Stimulated activated CD8-positive, alpha-beta memory T cell treated with anti-CD3 and anti-CD28 coated beads, Interleukin-15, amount 100 ng/mL, for 1 hour (primary cell): ENCODE results near the gene RPL18A.
"Not testable (repeated sequence)": the region's sequence is repeated elsewhere in the genome, so short reads cannot be mapped to it uniquely, and the experiment has no call there.

Experiments
- DNase-seq: peaks from one replicate; pipeline ENCODE4 v3.0.0-alpha.2; 2020; ENCODE audit warnings: low read depth

The RPL18A gene

DNA sequence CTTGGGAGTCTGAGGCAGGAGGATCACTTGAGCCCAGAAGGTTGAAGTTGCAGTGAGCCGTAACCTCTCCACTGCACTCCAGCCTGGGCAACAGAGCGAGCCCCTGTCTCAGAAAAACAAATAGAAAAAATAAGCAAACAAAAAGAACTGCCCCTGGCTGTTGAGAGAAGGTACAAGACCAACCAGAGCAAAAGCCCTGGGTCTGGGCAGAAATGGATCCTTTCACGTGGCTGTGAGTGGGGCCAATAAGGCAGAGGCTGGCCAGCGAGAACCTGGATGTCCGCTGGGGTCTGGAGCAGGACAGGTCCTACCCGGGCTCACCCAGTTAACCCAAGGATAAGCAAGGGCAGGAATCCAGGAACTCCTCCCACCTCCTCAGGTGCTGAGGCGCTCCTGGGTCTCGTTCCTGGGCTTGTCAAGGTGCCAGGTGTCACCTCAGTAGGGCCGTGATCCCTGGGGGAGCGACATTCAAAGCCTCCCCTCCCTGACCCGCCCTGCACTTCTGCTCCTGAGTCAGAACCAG is 7.3 kb downstream of the RPL18A start:
- DNase-seq, result no peak

DNA sequence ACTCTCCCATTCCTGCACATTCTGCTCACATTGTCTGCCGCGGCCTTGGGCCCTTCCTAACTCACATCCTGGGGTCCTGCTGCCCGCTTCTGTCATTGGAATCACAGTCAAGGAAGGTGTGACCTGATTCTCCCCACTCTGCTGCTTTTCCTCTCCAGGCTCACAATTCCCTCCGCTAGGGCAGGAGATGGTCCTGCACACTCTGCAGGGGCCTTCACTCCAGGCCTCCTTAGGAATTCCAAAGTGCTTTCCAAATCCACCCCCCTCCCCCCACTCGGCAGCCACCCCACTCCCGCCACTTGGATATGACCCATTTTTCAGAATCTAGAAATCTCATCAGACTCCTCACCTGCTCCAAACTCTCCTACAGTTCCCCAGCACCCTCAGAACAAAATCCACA is 9.0 kb downstream of the RPL18A start:
- no peak for DNase-seq

DNA sequence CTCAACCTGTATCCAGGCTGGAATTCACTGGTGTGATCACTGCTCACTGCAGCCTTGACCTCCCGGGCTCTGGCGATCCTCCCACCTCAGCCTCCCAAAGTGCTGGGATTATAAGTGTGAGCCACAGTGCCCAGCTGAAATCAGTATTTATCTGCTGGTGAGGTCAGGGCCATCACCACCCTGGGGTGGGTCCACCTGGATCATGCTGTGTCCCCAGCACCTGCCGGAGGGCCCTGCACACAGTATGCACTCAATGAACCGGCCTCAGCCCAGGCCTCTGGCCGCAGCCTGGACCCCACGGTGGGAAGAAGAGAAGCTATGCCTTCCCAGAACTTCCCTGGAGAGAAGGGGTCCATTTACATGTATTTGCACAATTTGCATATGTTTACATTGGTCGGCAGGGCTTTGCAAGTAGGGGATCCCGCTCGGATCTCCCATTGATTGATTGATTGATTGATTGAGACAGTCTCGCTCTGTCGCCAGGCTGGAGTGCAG is 9.5 kb downstream of the RPL18A start:
- no peak for DNase-seq

DNA sequence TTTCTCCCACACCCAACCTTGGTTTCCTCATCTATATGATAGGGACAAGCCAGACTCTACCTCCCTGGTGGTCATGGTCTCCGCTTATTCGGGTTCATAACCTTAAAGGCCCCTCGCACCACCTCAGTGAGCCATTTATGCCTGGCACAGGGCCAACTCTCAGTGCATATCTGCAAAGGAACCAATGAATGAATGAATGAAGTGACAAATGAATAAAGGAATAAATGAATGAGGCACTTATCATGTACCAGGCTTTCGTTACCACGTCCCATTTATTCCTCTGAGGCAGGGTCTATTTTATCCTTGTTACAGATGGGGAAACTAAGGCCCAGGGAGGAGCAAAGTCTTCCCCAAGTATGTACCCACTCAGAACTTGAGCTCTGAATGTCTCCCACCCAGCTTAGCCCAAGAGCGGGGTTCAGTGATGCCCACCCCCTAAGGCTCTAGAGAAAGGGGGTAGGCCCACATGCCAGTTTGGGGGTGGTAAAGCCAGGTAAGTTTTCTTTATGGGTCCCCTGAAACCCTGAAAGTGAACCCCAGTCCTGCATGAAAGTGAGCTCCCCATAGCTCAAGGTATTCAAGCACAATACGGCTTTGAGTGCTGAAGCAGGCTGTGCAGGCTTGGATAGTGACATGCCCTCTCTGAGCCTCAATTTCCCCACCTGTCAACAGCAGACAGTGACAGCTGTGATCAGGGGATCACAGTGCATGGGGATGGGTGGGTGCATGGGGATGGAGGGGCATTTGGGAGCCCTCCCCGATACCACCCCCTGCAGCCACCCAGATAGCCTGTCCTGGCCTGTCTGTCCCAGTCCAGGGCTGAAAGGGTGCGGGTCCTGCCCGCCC is 11.5 kb downstream of the RPL18A start:
- DNase-seq, result no peak

DNA sequence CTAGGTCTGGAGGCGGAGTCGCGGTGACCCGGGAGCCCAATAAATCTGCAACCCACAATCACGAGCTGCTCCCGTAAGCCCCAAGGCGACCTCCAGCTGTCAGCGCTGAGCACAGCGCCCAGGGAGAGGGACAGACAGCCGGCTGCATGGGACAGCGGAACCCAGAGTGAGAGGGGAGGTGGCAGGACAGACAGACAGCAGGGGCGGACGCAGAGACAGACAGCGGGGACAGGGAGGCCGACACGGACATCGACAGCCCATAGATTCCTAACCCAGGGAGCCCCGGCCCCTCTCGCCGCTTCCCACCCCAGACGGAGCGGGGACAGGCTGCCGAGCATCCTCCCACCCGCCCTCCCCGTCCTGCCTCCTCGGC is 12.2 kb downstream of the RPL18A start, which contains the start of gene SLC5A5:
Gene SLC5A5 (plus strand): TSS at position 68 of the 373 bp plus-strand sequence. CDS start 375 bp downstream, outside the sequence.
- no peak for DNase-seq

DNA sequence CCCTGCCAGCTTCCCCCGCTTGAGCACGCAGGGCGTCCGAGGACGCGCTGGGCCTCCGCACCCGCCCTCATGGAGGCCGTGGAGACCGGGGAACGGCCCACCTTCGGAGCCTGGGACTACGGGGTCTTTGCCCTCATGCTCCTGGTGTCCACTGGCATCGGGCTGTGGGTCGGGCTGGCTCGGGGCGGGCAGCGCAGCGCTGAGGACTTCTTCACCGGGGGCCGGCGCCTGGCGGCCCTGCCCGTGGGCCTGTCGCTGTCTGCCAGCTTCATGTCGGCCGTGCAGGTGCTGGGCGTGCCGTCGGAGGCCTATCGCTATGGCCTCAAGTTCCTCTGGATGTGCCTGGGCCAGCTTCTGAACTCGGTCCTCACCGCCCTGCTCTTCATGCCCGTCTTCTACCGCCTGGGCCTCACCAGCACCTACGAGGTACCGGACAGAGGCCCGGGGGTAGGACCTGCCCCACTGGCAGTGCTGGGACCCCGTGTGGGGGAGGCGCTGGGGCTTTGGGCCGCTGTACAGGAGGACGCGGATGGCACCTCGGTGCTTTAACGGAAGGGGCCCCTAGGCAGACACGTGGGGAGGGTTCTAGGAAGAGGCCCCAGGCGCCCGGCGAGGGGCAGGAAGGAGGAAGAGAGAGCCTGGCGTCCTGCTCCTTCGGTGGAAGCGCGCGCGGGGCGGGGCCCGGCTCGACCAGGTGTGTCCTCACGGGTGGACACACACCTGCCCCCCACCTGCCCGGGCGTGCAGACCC is 12.7 kb downstream of the RPL18A start:
- DNase-seq, result no peak

DNA sequence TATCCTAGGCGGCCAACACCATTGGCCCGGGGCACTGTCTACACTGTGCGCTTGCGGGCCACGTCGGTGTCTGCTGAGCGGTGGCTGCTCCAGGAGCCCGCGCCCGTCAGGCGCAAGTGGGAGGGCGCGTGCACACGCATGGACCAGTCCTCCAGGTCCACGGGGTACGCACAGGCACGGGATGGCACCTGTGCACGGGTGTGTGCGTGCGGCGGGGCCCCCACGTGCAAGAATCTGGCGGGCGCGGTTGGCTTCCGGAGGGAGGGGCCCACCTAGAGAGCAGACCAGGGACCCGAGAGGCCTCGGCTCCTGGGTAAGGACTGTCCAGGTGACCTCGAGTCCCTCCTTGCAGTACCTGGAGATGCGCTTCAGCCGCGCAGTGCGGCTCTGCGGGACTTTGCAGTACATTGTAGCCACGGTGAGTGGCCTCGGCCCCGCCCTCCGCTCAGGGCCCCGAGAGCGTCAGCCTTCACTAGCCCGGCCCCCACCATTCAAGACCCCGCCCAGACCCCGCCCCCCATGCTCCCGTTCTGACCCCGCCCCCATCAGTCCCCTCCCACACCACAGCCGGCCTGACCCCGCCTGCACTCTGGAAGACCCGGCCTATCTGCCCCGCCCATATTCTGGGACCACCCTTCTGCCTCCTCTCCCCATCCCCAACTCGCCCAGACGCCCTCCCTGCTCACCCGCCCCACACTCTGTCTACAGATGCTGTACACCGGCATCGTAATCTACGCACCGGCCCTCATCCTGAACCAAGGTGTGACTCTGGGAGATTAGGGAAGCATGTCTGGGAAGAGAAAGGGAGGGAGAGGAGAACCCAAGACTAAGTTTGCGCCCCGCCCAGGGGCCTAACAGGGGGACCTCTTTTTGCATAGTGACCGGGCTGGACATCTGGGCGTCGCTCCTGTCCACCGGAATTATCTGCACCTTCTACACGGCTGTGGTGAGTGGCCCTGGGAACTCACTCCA is 14.4 kb downstream of the RPL18A start:
- peak; percentile 34 for DNase-seq

DNA sequence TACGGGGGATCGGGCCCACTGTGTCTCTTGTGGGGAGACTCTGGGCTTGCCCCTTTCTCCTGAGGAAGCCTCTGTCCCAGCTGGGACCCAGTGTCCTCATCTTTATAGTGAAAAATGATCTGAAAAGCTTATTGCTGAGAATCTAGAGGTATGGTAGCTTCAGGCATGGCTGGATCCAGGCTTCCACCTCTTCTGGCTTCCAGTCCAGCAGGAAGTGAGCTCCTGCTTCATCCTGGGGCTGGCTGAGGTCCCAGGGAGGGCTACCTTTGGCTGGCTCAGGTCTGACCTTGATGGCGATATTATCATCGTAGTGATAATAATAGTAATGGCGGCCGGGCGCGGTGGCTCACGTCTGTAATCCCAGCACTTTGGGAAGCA is 15.0 kb downstream of the RPL18A start:
- no peak for DNase-seq

DNA sequence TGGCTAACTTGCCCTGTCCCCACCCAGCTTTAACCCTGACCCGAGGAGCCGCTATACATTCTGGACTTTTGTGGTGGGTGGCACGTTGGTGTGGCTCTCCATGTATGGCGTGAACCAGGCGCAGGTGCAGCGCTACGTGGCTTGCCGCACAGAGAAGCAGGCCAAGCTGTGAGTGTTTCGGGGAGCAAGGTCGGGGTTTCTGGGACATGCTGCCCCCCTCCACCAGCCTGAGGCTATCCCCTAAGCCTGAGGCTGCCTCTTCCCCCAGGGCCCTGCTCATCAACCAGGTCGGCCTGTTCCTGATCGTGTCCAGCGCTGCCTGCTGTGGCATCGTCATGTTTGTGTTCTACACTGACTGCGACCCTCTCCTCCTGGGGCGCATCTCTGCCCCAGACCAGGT is 18.0 kb downstream of the RPL18A start:
- no peak for DNase-seq

DNA sequence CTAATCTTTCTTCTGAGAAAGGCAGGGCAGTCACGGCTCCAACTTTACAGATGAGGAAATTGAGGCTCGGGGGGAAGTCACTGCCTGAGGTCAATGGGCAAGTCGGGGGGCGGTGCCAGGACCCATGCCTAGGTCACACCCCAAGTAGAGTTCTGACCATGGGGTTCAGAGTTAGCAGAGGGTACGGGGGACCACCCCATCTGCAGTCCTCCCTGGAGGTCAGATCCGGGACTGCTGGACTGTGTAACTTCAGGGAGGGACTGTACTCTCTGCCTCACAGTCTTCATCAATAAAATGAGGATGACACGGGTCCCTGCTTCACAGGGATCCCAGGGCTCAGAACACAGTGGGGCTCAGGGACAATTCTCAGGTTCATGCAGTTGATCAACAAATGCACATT is 19.8 kb downstream of the RPL18A start:
- DNase-seq, result no peak

DNA sequence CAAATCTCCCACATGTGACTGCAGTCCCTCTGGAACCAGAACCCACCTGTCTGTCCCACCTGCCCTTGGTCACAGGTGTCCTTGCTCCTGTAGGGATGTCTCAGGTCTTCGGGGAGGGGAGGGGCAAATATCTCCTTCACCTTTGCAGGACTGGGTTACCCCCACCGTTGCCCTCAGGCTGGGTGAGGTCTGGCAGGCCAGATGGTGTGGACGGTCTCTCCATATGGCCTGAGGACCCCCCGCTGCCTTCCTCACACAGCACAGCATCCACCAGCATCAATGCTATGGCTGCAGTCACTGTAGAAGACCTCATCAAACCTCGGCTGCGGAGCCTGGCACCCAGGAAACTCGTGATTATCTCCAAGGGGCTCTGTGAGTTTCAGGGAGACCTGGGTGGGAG is 22.0 kb downstream of the RPL18A start:
- no peak for DNase-seq

DNA sequence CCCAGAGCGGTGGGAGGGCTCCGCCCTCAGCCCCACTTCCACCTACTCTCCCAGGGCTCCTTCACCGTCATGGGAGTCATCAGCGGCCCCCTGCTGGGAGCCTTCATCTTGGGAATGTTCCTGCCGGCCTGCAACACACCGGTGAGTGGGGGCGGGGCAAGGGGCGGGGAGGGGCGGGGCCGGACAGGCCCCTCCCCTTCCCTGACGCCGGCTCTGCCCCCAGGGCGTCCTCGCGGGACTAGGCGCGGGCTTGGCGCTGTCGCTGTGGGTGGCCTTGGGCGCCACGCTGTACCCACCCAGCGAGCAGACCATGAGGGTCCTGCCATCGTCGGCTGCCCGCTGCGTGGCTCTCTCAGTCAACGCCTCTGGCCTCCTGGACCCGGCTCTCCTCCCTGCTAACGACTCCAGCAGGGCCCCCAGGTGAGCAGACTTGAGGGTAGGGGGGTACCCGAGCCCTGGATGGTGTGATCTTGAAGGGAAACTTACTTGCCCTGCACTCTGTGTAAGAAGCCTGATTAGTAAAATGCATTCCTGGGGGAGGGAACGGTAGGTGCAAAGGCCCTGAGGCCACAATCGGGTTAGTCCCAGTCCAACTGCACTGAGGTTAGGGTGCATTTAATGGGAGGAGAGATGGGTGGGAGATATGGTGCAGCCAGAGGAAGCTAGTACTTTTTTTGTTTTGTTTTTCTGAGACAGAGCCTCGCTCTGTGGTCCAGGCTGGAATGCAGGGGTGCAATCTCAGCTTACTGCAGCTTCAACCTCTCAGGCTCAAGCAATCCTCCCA is 24.1 kb downstream of the RPL18A start:
- no peak for DNase-seq

DNA sequence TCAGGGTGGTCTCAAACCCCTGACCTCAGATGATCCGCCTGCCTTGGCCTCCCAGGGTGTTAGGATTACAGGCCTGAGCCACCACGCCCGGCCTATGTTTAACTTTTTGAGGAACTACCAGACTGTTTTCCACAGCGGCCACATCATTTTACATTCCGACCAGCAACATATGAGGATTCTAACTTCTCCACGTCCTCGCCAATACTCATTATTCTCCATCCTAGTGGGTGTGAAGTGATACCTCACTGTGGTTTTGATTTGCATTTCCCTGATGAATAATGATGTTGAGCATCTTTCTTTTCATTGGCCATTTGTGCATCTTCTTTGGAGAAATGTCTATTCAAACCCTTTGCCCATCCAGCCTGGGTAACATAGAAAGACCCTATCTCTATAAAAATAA is 26.8 kb downstream of the RPL18A start:
- no peak for DNase-seq

DNA sequence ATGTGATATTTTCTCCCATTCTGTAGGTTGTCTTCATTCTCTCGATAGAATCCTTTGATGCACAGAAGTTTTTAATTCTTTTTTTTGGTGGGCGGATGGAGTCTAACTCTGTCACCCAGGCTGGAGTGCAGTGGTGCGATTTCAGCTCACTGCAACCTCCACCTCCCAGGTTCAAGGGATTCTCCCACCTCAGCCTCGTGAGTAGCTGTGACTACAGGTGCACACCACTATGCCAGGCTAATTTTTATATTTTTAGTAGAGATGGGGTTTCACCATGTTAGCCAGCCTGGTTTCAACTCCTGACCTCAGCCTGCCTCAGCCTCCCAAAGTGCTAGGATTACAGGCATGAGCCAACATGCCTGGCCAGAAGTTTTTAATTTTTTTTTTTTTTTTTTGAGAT is 27.5 kb downstream of the RPL18A start:
- not testable (repeated sequence) for DNase-seq

DNA sequence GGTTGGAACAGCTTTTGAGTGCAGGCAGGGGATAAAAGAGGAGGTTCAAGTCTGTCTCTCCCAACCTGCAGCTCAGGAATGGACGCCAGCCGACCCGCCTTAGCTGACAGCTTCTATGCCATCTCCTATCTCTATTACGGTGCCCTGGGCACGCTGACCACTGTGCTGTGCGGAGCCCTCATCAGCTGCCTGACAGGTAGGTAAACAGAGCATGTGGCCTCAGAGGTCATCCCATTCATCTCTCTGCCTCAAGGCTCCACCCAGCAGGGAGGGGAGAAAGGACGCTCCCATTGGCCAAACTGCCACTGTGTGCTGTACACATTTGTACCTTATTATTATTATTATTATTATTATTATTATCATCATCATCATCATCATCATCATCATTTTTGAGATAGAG is 28.6 kb downstream of the RPL18A start:
- DNase-seq, result no peak

DNA sequence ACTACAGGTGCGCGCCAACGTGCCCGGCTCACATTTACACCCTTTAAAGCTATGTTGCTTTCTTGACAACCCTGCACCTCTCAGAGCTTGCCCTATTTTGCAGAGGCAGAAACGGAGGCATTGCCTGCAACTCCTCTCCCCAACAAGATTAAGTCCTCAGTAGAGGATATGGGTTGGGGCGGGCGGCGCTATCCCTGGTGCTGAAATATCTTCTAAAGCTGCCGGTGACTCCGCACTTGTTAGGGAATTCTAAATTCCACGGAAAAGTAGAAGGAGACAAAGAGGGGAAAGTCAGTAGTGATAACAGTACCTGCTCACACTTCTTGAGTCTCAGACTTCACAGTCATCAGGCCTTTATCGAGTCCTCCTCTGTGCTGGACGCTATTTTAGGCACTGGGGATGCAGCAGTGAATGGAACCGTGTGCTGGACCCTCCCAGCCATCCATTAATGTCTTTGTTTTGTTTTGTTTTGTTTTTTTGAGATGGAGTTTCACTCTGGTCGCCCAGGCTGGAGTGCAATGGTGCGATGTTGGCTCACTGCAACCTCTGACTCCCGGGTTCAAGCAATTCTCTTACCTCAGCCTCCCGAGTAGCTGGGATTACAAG is 30.0 kb downstream of the RPL18A start:
- no peak for DNase-seq

DNA sequence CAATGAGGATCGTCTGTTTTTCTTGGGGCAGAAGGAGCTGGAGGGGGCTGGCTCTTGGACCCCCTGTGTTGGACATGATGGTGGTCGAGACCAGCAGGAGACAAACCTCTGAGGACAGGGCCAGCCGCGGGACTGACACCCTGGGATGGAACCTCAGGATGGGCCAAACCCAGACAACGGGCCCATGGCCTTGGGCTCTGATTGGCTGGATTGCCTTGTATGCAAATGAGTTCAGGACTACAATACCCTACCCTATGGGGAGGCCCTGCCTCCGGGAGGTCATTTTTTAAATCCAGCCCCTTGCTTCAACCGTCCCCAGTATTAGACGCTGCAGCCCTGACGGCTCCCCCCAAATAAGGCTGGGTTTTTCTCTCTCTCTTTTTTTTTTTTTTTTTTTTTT is 34.1 kb downstream of the RPL18A start:
- DNase-seq, result no peak

DNA sequence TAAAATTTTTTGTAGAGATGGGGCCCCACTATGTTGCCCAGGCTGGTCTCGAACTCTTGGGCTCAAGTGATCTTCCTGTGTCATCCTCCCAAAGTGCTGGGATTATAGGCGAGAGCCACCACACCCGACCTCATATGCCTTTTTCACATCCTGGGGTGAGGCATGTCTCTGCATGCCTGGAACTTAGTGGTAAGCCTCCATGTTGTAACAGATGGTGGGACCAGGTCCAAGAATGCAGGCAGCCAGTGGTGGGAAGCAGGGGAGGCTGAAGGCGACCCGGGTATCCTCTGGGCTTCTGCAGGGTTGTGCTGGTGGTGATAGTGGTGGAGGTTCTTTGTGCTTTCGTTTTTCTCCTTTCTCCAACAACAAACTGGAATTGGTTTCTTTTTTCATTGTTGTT is 43.0 kb downstream of the RPL18A start:
- DNase-seq, result no peak

DNA sequence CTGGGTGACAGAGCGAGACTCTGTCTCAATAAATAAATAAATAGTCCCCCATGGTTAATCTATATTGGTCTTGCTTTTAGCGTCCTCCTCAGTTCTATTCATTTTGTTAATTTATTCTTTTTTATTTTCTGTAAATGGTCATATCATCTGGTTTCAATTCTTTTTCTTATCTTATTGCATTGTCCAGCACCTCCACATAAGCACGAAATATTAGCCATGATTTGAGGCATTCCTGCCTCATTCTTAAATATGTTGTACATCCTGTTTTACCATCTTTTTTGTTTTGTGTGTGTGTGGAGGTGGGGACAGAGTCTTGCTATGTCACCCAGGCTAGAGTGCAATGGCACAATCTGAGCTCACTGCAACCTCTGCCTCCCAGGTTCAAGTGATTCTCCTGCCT is 48.5 kb downstream of the RPL18A start:
- no peak for DNase-seq

DNA sequence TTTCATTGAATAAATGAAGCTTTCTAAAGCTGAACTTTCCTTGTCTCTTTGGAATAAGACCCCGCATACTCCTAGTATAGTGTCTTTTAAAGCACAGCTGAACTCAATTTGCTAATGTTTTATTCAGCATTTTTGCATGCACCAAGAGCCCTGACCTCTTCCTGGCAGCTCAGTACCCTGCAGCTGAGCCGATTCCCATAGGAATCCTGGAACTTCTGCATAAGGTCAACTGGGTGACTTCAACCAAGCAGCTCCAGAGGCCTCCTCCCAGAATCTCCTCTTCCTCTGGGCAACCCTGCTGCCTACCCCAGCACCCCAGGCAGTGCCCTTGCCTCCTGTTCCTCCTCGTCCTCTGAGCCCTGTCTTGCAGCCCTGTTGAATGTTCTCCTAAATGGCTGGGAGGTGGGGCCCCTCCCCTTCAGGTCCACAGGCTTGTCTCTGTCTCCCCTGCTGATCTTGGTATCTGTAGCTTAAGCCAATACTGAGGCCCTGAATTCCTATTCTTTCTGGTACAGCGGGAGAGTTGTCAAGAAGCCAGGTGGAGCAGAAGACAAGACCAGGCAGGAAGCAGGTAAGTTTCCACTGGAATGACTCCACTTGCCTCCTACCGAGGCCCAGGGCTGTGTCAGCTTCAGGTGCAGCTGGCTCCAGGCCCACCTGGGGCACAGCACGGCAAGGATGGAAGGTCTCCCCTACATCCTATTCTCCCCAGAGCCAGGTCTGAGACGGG is 49.5 kb downstream of the RPL18A start:
- DNase-seq, result no peak
